A673 (cell line): ENCODE results near the gene DAB1. TPM values are rescaled to one million over a fixed set of nuclear protein-coding genes. Genes with fewer than 3 reads are reported as not detected.

ENCODE experiments used
- BruUV-seq: library from RNA; stranded (reverse); fragments of 400-500 nt; replicated peaks from 2 replicates; lab custom pipeline; 2021; lab: Mats Ljungman, UMichigan
- CTCF ChIA-PET: fragments of 300-600 bp; sonication (Branson Sonifier 250); formaldehyde crosslinking; loops from one replicate; lab custom pipeline; 2022; ENCODE audit warnings: antibody characterized with exemption; lab: Charles Lee
- POLR2A ChIA-PET: fragments of 300-600 bp; sonication (Branson Sonifier 250); formaldehyde crosslinking; loops from one replicate; lab custom pipeline; 2022; ENCODE audit warnings: antibody characterized with exemption; ENCODE audit not compliant: low non-redundant PET; lab: Charles Lee
- DNase-seq: peaks from one replicate; pipeline ENCODE4 v3.0.0-alpha.2; 2015; ENCODE audit warnings: low spot score
- H3K27ac ChIP-seq: fragments of 200-600 bp; sonication (generic); 2 replicates; pipeline ENCODE4 v1.5.1; 2016; ENCODE audit warnings: mixed run types, low read depth, mild to moderate bottlenecking, mixed read lengths, antibody characterized with exemption, low read length; ENCODE audit not compliant: poor library complexity, severe bottlenecking
- H3K27me3 ChIP-seq: fragments of 200-600 bp; sonication (generic); replicated peaks from 2 replicates; pipeline ENCODE4 v1.6.1; 2017; ENCODE audit warnings: mixed run types, low read depth, mild to moderate bottlenecking, mixed read lengths, antibody characterized with exemption, low read length; ENCODE audit not compliant: insufficient read depth, poor library complexity
- H3K36me3 ChIP-seq: fragments of 200-600 bp; sonication (generic); 2 replicates; pipeline ENCODE4 v1.6.1; 2016; ENCODE audit warnings: mixed run types, mild to moderate bottlenecking, mixed read lengths, antibody characterized with exemption, low read length; ENCODE audit not compliant: insufficient read depth, poor library complexity, severe bottlenecking
- H3K4me1 ChIP-seq: fragments of 200-600 bp; sonication (generic); 2 replicates; pipeline ENCODE4 v1.6.1; 2017; ENCODE audit warnings: mixed run types, mild to moderate bottlenecking, mixed read lengths, antibody characterized with exemption, low read length; ENCODE audit not compliant: insufficient read depth, poor library complexity, severe bottlenecking
- H3K4me3 ChIP-seq: fragments of 200-600 bp; sonication (generic); 2 replicates; pipeline ENCODE4 v1.5.1; 2016; ENCODE audit warnings: low read depth, mixed run types, mild to moderate bottlenecking, mixed read lengths, low read length; ENCODE audit not compliant: poor library complexity, severe bottlenecking
- H3K9me3 ChIP-seq: fragments of 200-600 bp; sonication (generic); 2 replicates; pipeline ENCODE4 v1.6.1; 2016; ENCODE audit warnings: mixed run types, low read depth, mild to moderate bottlenecking, mixed read lengths, antibody characterized with exemption, low read length; ENCODE audit not compliant: poor library complexity, severe bottlenecking
- EZH2 ChIP-seq: fragments of 200-600 bp; sonication (generic); IDR thresholded peaks from 2 replicates; pipeline ENCODE4 v1.6.1; 2017; ENCODE audit warnings: borderline replicate concordance, low read depth, mild to moderate bottlenecking, mixed read lengths, antibody characterized with exemption, low read length; ENCODE audit not compliant: poor library complexity, severe bottlenecking
- intact Hi-C: fragments of 100-400 bp; cut with micrococcal nuclease; formaldehyde crosslinking; loops from one replicate; pipeline ENCODE4 v1.10.0; 2022; ENCODE audit not compliant: unreplicated experiment
- total RNA-seq: library from RNA; stranded (reverse); gene quantifications from 2 replicates; pipeline ENCODE4 v1.2.3, GENCODE V29; 2021
- TF ChIP-seq, protein P1 (sequence below): fragments of 300-800, 200-600 bp; sonication (generic); conservative IDR thresholded peaks from 2 replicates; pipeline ENCODE4 v1.5.1; 2017; ENCODE audit warnings: low read depth, mild to moderate bottlenecking, antibody characterized with exemption, low read length, moderate library complexity, mixed read lengths

The DAB1 gene
- total RNA-seq, 1 experiment from 2014 or later, result 112 TPM

DNA sequence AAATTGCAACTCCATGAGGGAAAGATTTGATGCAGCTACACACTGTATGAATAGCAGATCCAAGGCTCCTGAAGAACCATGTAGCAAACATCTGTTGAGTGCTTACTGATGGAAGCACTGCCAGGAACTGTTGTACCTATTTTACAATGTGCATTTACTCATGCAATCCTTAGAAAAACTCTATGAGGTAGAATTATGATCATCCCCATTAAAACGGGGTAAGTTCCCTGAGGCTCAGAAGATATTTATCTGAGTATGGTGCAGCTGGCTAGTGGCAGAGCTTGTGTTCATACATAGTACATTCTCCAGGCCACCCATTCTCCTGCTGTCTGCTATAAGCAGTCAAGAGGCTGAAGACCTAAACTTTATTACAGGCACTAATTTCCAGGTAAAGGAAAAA, 403.6 kb downstream of the DAB1 start:
- no peak overlapping the region for H3K4me3 ChIP-seq
- POLR2A ChIA-PET, result no interaction called here
- H3K27ac ChIP-seq, result no peak overlapping the region
- no peaks in the 10 kb centered on the region for H3K9me3 ChIP-seq
- CTCF ChIA-PET, result no interaction called here
- peaks cover 13% of the 10 kb centered on the region for H3K36me3 ChIP-seq
- no peak for DNase-seq
- intact Hi-C loops, result no loop called here
- no TSS peak for BruUV-seq
- H3K4me1 ChIP-seq, result no peaks in the 10 kb centered on the region
- H3K27me3 ChIP-seq, result no peaks in the 10 kb centered on the region
- TF ChIP-seq, protein P1, sequence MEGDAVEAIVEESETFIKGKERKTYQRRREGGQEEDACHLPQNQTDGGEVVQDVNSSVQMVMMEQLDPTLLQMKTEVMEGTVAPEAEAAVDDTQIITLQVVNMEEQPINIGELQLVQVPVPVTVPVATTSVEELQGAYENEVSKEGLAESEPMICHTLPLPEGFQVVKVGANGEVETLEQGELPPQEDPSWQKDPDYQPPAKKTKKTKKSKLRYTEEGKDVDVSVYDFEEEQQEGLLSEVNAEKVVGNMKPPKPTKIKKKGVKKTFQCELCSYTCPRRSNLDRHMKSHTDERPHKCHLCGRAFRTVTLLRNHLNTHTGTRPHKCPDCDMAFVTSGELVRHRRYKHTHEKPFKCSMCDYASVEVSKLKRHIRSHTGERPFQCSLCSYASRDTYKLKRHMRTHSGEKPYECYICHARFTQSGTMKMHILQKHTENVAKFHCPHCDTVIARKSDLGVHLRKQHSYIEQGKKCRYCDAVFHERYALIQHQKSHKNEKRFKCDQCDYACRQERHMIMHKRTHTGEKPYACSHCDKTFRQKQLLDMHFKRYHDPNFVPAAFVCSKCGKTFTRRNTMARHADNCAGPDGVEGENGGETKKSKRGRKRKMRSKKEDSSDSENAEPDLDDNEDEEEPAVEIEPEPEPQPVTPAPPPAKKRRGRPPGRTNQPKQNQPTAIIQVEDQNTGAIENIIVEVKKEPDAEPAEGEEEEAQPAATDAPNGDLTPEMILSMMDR, result no peak
- TF ChIP-seq EZH2, result no peak

DNA sequence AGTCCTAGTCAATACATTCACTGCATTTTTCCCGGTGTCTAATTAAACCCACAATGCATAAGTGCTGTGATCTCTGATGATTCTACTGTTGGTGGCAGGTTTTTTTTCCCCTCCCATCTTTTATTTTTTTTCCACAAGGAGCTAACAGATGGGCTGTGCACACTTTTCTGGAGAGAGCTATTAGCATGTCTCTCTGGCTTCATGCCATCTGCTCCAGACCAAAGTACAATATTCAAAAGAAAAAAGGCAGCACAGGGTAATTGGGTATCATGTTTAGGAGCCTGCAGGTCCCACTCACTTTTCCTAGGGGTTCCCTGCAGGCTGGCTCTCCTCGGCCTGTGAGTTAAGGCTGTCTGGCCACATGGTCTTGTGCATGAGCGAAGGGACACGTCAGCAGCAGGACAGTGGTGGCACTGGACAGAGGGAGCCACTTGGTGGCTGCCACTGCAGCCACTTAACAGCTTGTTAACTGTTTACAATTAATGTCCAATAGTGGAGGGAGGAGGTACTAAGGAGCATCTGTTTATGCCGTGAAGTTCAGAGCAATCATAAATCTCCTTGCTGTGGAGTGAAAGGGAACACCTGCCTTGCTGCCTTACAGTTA, 404.5 kb downstream of the DAB1 start:
- BruUV-seq, result no TSS peak
- no peaks in the 10 kb centered on the region for H3K9me3 ChIP-seq
- TF ChIP-seq, protein P1, result no peak
- no peak for TF ChIP-seq EZH2
- H3K4me1 ChIP-seq, result no peaks in the 10 kb centered on the region
- H3K27me3 ChIP-seq, result no peaks in the 10 kb centered on the region
- no peak for DNase-seq
- no peak overlapping the region for H3K4me3 ChIP-seq
- intact Hi-C loops, result no loop called here
- peaks cover 22% of the 10 kb centered on the region for H3K36me3 ChIP-seq
- ChIA-PET POLR2A (no interaction called here), CTCF (interaction anchor here (0.6 kb wide), 1 partner anchor 994 kb away, joined by 3 read pairs; no protein-coding TSS in a partner anchor)
- no peak overlapping the region for H3K27ac ChIP-seq

DNA sequence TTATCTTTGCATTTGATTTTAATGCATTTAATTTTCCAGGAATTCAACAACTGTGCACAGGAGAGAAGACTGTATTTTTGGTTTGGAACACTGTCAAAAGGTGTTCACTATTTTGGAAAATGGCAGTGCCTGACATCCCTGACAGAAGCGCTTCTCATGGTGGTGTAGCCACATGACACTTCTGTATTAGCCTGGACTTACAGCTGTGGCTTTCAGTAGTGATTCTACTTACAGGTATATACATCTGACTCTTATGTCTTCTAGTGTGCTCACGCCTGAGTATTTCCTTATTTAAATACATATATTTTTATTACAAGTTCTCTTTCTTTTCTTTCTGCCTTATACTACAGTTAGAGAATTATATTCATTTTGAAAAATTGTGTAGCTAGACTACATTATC, 405.7 kb downstream of the DAB1 start:
- Histone ChIP-seq H3K27ac (no peak overlapping the region), H3K9me3 (no peaks in the 10 kb centered on the region), H3K36me3 (peaks cover 24% of the 10 kb centered on the region), H3K4me1 (no peaks in the 10 kb centered on the region), H3K27me3 (no peaks in the 10 kb centered on the region), H3K4me3 (no peak overlapping the region)
- TF ChIP-seq, protein P1, result no peak
- no peak for TF ChIP-seq EZH2
- no peak for DNase-seq
- ChIA-PET CTCF (no interaction called here), POLR2A (no interaction called here)
- intact Hi-C loops, result no loop called here
- no TSS peak for BruUV-seq
